Measurements from ENCODE around the gene RNLS. TPM values are rescaled to one million over a fixed set of nuclear protein-coding genes. Genes with fewer than 3 reads are reported as not detected.
A peak's percentile ranks its signal among the peaks of the same experiment; 100 is the strongest.
"Not testable (repeated sequence)": the region's sequence is repeated elsewhere in the genome, so short reads cannot be mapped to it uniquely, and the experiment has no call there.

RNLS gene
- total RNA-seq, 1 experiment from 2014 or later = not detected

GRCh38 chr10:88332503-88333247 lies 250.4 kb downstream of the RNLS start:
- Histone ChIP-seq H3K9me3 (replicated peaks) (no peaks in the 10 kb centered on the region), H3K4me1 (no peaks in the 10 kb centered on the region), H3K36me3 (no peaks in the 10 kb centered on the region), H3K27me3 (no peaks in the 10 kb centered on the region), H3K4me3 (no peak overlapping the region), H3K27ac (no peak overlapping the region)
- no peak for DNase-seq

GRCh38 chr10:88330174-88330573 lies 252.9 kb downstream of the RNLS start:
- no peak overlapping the region for H3K4me3 ChIP-seq
- H3K27ac ChIP-seq = no peak overlapping the region
- H3K4me1 ChIP-seq = no peaks in the 10 kb centered on the region
- H3K27me3 ChIP-seq = no peaks in the 10 kb centered on the region
- H3K9me3 ChIP-seq (replicated peaks) = no peaks in the 10 kb centered on the region
- no peak for DNase-seq
- no peaks in the 10 kb centered on the region for H3K36me3 ChIP-seq

- Histone ChIP-seq H3K4me1 (no peaks in the 10 kb centered on the region), H3K4me3 (no peak overlapping the region), H3K27ac (no peak overlapping the region), H3K36me3 (no peaks in the 10 kb centered on the region), H3K27me3 (no peaks in the 10 kb centered on the region), H3K9me3 (replicated peaks) (no peaks in the 10 kb centered on the region)
- no peak for DNase-seq
Observed at GRCh38 chr10:88322324-88323063, 260.6 kb downstream of the RNLS start.

- no peaks in the 10 kb centered on the region for H3K9me3 ChIP-seq (replicated peaks)
- H3K36me3 ChIP-seq = no peaks in the 10 kb centered on the region
- no peaks in the 10 kb centered on the region for H3K27me3 ChIP-seq
- H3K4me1 ChIP-seq = no peaks in the 10 kb centered on the region
- DNase-seq = no peak
- H3K27ac ChIP-seq = no peak overlapping the region
- H3K4me3 ChIP-seq = no peak overlapping the region
Observed at GRCh38 chr10:88319960-88320517, 263.1 kb downstream of the RNLS start.

- no peaks in the 10 kb centered on the region for H3K9me3 ChIP-seq (replicated peaks)
- no peak overlapping the region for H3K4me3 ChIP-seq
- no peaks in the 10 kb centered on the region for H3K4me1 ChIP-seq
- H3K36me3 ChIP-seq = no peaks in the 10 kb centered on the region
- DNase-seq = peak in 1 of 2 experiments; percentile 0
- no peaks in the 10 kb centered on the region for H3K27me3 ChIP-seq
- no peak overlapping the region for H3K27ac ChIP-seq
Observed at GRCh38 chr10:88318803-88319202, 264.3 kb downstream of the RNLS start.

- DNase-seq = no peak
- Histone ChIP-seq H3K27ac (no peak overlapping the region), H3K4me3 (no peak overlapping the region), H3K36me3 (no peaks in the 10 kb centered on the region), H3K4me1 (no peaks in the 10 kb centered on the region), H3K27me3 (no peaks in the 10 kb centered on the region), H3K9me3 (replicated peaks) (no peaks in the 10 kb centered on the region)
Observed at GRCh38 chr10:88317099-88317498, 266.0 kb downstream of the RNLS start.

GRCh38 chr10:88316292-88316861 lies 266.7 kb downstream of the RNLS start:
- H3K36me3 ChIP-seq = no peaks in the 10 kb centered on the region
- H3K4me3 ChIP-seq = no peak overlapping the region
- no peak overlapping the region for H3K27ac ChIP-seq
- no peaks in the 10 kb centered on the region for H3K9me3 ChIP-seq (replicated peaks)
- H3K27me3 ChIP-seq = no peaks in the 10 kb centered on the region
- no peaks in the 10 kb centered on the region for H3K4me1 ChIP-seq
- no peak for DNase-seq

- H3K27me3 ChIP-seq = no peaks in the 10 kb centered on the region
- DNase-seq = no peak
- H3K4me3 ChIP-seq = no peak overlapping the region
- H3K27ac ChIP-seq = no peak overlapping the region
- H3K9me3 ChIP-seq (replicated peaks) = no peaks in the 10 kb centered on the region
- H3K36me3 ChIP-seq = no peaks in the 10 kb centered on the region
- H3K4me1 ChIP-seq = no peaks in the 10 kb centered on the region
Observed at GRCh38 chr10:88315755-88316154, 267.4 kb downstream of the RNLS start.

- no peaks in the 10 kb centered on the region for H3K4me1 ChIP-seq
- H3K36me3 ChIP-seq = no peaks in the 10 kb centered on the region
- H3K27ac ChIP-seq = no peak overlapping the region
- no peak for DNase-seq
- no peaks in the 10 kb centered on the region for H3K27me3 ChIP-seq
- no peaks in the 10 kb centered on the region for H3K9me3 ChIP-seq (replicated peaks)
- H3K4me3 ChIP-seq = no peak overlapping the region
Observed at GRCh38 chr10:88314362-88314761, 268.8 kb downstream of the RNLS start.

GRCh38 chr10:88313878-88314277 lies 269.2 kb downstream of the RNLS start:
- no peak overlapping the region for H3K4me3 ChIP-seq
- no peaks in the 10 kb centered on the region for H3K4me1 ChIP-seq
- no peaks in the 10 kb centered on the region for H3K9me3 ChIP-seq (replicated peaks)
- no peak for DNase-seq
- no peaks in the 10 kb centered on the region for H3K36me3 ChIP-seq
- no peaks in the 10 kb centered on the region for H3K27me3 ChIP-seq
- no peak overlapping the region for H3K27ac ChIP-seq

GRCh38 chr10:88312855-88313254 lies 270.3 kb downstream of the RNLS start:
- H3K27me3 ChIP-seq = no peaks in the 10 kb centered on the region
- DNase-seq = no peak

GRCh38 chr10:88311264-88311663 lies 271.9 kb downstream of the RNLS start:
- H3K9me3 ChIP-seq (replicated peaks) = no peaks in the 10 kb centered on the region
- no peak overlapping the region for H3K27ac ChIP-seq
- H3K27me3 ChIP-seq = no peaks in the 10 kb centered on the region
- no peak for DNase-seq
- no peaks in the 10 kb centered on the region for H3K4me1 ChIP-seq
- no peak overlapping the region for H3K4me3 ChIP-seq
- H3K36me3 ChIP-seq = no peaks in the 10 kb centered on the region

More at GRCh38 chr10:88312855-88313254, 270.3 kb downstream of the RNLS start:
- Histone ChIP-seq H3K36me3 (no peaks in the 10 kb centered on the region), H3K4me3 (no peak overlapping the region), H3K4me1 (no peaks in the 10 kb centered on the region), H3K9me3 (replicated peaks) (no peaks in the 10 kb centered on the region), H3K27ac (no peak overlapping the region)

GRCh38 chr10:88309365-88309764 lies 273.8 kb downstream of the RNLS start:
- H3K36me3 ChIP-seq = no peaks in the 10 kb centered on the region
- DNase-seq = no peak

GRCh38 chr10:88308361-88308760 lies 274.8 kb downstream of the RNLS start:
- H3K4me1 ChIP-seq; H3K27ac ChIP-seq; H3K36me3 ChIP-seq; H3K27me3 ChIP-seq; H3K4me3 ChIP-seq; DNase-seq; H3K9me3 ChIP-seq (replicated peaks): not testable (repeated sequence)

More at GRCh38 chr10:88309365-88309764, 273.8 kb downstream of the RNLS start:
- H3K4me3 ChIP-seq = no peak overlapping the region
- no peaks in the 10 kb centered on the region for H3K4me1 ChIP-seq
- no peaks in the 10 kb centered on the region for H3K27me3 ChIP-seq
- no peaks in the 10 kb centered on the region for H3K9me3 ChIP-seq (replicated peaks)
- no peak overlapping the region for H3K27ac ChIP-seq

GRCh38 chr10:88299787-88300186 lies 283.3 kb downstream of the RNLS start:
- DNase-seq = no peak
- Histone ChIP-seq H3K27ac (no peak overlapping the region), H3K36me3 (no peaks in the 10 kb centered on the region), H3K4me3 (no peak overlapping the region), H3K9me3 (replicated peaks) (no peaks in the 10 kb centered on the region), H3K27me3 (no peaks in the 10 kb centered on the region), H3K4me1 (no peaks in the 10 kb centered on the region)
